Subcutaneous adipose tissue (tissue), 4 donors: ENCODE data around the gene SYPL2. TPM values are rescaled to one million over a fixed set of nuclear protein-coding genes. Genes with fewer than 3 reads are reported as not detected.

Experiments
- CTCF ChIP-seq: fragments of 450-650 bp; IDR thresholded peaks from one replicate; pipeline ENCODE4 v1.5.1; 2016; ENCODE audit warnings: low read depth, mild to moderate bottlenecking, control low read depth, antibody characterized with exemption, moderate library complexity
- total RNA-seq, 4 donors: library from RNA; depleted of rRNA; stranded (reverse); fragments of >200 nt; gene quantifications; one replicate each; pipeline ENCODE4 v1.1.0, GENCODE V29; 2016

Gene SYPL2
- total RNA-seq, 4 donors from 2014 or later, result 0.22 to 1.3 (median 0.83) TPM

- TF ChIP-seq CTCF, result no peak
Measured at GRCh38 chr1:109454497-109455133, 11.7 kb upstream of the SYPL2 start.

- TF ChIP-seq CTCF, result no peak
Measured at GRCh38 chr1:109457819-109458218, 8.5 kb upstream of the SYPL2 start.

- no peak for TF ChIP-seq CTCF
Measured at GRCh38 chr1:109466125-109466451, 258 bp upstream of the SYPL2 start.

- TF ChIP-seq CTCF, result no peak
Measured at GRCh38 chr1:109467301-109467777, 993 bp downstream of the SYPL2 start.

GRCh38 chr1:109468061-109468460 lies 1.7 kb downstream of the SYPL2 start:
- TF ChIP-seq CTCF, result no peak

GRCh38 chr1:109468903-109469302 lies 2.6 kb downstream of the SYPL2 start:
- TF ChIP-seq CTCF, result no peak

- TF ChIP-seq CTCF, result no peak
Measured at GRCh38 chr1:109470245-109470644, 3.9 kb downstream of the SYPL2 start.
